Bronchial epithelial cell (primary cell): ENCODE results near the gene C10orf105. TPM values are rescaled to one million over a fixed set of nuclear protein-coding genes. Genes with fewer than 3 reads are reported as not detected.
A peak's percentile ranks its signal among the peaks of the same experiment; 100 is the strongest.

Experiments used
- DNase-seq: peaks from one replicate; pipeline ENCODE4 v3.0.0-alpha.2; 2010; ENCODE audit warnings: low read depth
- FAIRE-seq: peaks from 2 replicates; lab custom pipeline; 2011; peaks lifted over from hg19 to GRCh38; lab: Jason Lieb, UNC
- H3K27me3 ChIP-seq: 2 replicates; pipeline ENCODE4 v1.5.1; 2011; ENCODE audit warnings: low read length; ENCODE audit not compliant: control insufficient read depth, insufficient read depth
- H3K36me3 ChIP-seq: 2 replicates; pipeline ENCODE4 v1.5.1; 2011; ENCODE audit warnings: low read length; ENCODE audit not compliant: control insufficient read depth, insufficient read depth
- H3K4me3 ChIP-seq: 2 replicates; pipeline ENCODE4 v1.5.1; 2011; ENCODE audit warnings: mild to moderate bottlenecking, low read depth, low read length, control low read depth
- total RNA-seq: library from RNA; depleted of rRNA; stranded (reverse); fragments of >200 nt; gene quantifications from 2 replicates; pipeline ENCODE4 v1.2.1, GENCODE V29; 2014
- TF ChIP-seq, protein P1 (sequence below): IDR thresholded peaks from 2 replicates; pipeline ENCODE4 v1.5.1; 2011; ENCODE audit warnings: mild to moderate bottlenecking, moderate library complexity, low read length, control low read depth, inconsistent platforms; ENCODE audit not compliant: insufficient read depth, severe bottlenecking

The C10orf105 gene
- total RNA-seq, 1 donor from 2014 or later: not detected

DNA sequence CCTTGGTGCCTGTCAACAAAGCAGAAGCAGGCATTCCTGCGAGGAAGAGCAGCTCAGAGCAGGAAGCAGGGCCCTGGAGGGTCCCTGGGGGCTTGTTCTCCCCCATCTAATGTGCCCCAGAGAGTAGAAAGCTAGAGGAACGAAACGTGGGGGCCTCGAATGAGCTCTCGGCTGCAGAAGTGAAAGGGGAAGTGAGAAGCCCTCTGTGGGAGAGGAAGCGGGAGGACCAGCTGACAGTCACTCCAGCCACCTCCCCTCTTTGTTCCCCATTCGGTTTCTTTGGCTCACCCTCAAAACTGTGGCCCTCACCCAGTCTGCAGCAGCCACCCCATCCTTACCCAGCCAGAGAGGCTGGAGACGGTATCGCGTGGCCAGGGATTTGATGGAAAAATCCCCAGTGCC is 25.0 kb downstream of the C10orf105 start:
- TF ChIP-seq, protein P1, sequence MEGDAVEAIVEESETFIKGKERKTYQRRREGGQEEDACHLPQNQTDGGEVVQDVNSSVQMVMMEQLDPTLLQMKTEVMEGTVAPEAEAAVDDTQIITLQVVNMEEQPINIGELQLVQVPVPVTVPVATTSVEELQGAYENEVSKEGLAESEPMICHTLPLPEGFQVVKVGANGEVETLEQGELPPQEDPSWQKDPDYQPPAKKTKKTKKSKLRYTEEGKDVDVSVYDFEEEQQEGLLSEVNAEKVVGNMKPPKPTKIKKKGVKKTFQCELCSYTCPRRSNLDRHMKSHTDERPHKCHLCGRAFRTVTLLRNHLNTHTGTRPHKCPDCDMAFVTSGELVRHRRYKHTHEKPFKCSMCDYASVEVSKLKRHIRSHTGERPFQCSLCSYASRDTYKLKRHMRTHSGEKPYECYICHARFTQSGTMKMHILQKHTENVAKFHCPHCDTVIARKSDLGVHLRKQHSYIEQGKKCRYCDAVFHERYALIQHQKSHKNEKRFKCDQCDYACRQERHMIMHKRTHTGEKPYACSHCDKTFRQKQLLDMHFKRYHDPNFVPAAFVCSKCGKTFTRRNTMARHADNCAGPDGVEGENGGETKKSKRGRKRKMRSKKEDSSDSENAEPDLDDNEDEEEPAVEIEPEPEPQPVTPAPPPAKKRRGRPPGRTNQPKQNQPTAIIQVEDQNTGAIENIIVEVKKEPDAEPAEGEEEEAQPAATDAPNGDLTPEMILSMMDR: no peak
- Histone ChIP-seq H3K36me3 (no peaks in the 10 kb centered on the region), H3K4me3 (no peak overlapping the region), H3K27me3 (no peaks in the 10 kb centered on the region)
- DNase-seq (no peak), FAIRE-seq (no peak)

DNA sequence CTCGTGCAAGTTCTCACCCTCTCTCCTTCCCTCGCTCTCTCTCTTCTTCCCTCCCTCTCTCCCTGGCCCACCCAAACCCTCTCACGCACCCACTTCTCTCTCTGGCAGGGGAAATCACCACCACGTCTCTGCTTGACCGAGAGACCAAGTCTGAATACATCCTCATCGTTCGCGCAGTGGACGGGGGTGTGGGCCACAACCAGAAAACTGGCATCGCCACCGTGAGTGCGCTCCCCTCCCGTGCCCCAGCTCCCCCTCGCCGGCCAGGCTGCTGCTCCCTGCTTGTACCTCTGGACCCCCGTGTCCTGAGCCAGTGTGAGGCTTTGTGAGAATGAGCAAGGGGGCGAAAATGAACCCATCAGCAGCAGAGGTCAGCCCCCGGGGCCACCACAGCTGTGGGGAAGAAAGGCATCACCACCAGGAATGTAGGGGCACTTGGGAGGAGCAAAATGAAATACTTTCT is 25.5 kb downstream of the C10orf105 start:
- DNase-seq (no peak), FAIRE-seq (no peak)
- H3K27me3 ChIP-seq: no peaks in the 10 kb centered on the region
- no peak overlapping the region for H3K4me3 ChIP-seq
- H3K36me3 ChIP-seq: no peaks in the 10 kb centered on the region
- TF ChIP-seq, protein P1: no peak

DNA sequence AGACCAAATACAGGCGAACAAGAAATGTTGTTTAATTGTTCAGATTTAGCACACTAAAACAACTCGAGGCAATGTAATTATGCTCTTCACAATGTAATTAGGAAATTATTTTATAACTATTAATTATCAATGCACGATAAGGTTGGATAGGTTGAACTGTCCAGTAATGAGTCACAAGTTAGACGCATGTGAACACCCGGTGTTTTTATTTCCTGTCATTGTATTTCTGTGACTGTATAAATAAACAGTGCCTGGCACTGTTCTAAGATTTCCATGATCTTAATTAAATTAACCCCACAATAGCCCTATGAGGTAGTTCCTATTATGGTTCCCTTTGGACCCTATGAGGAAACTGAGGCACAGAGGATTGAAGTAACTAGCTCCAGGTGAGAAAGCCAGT is 26.2 kb downstream of the C10orf105 start:
- no peak overlapping the region for H3K4me3 ChIP-seq
- peak; percentile 33 for DNase-seq
- FAIRE-seq: no peak
- H3K36me3 ChIP-seq: no peaks in the 10 kb centered on the region
- no peaks in the 10 kb centered on the region for H3K27me3 ChIP-seq
- TF ChIP-seq, protein P1: no peak

DNA sequence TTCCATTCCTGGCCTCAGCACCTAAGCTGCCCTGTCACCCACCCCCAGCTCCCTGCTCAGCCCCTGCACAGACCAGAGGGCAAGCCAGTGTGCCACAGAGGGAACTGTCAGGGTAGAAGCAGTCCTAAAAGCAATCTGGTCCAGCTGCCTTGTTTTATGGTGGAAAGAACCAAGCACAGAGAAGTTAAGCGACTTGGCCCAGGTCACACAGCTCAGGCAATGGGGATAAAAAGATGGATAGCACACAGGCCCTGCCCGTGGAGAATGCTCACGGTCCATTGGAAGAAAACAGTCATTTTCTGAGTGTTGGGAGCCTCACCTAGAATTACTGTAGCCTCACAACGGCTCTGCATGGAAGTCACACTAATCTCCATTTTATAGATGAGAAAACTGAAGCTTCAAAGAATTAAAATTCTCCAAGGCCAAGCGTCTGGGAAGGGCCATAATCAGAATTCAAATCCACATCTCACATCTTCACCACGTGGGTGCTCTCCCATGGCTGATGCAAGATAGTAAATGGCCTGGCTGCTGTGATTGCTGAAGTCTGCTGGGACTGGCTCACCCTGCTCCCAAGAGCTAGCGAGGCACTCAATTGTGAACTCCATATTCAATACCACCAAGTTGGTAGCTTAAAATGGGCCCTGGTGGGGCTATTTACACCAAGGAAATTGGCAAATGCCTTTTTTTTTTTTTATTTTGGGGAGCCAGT is 26.8 kb downstream of the C10orf105 start:
- no peak for DNase-seq
- no peak for FAIRE-seq

DNA sequence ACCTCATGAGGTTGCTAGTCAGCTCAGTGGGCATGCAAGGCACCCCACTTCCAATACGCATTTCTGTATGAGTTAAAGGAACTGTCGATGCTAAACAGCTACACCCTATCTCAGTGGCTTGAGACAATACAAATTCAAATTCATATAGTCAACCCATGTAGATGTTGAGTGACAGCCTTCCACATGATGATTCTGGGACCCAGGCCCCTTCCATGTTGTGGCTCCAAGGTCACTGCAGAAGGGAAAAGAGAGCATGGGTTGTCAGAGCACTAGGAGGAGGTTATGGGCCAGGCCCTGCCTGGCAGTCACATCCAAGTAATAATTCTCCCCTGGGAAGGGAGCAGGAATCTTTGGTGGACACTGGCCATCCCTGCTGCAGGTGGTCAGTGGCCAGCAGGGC is 28.2 kb downstream of the C10orf105 start:
- TF ChIP-seq, protein P1: no peak
- H3K36me3 ChIP-seq: no peaks in the 10 kb centered on the region
- H3K27me3 ChIP-seq: no peaks in the 10 kb centered on the region
- no peak overlapping the region for H3K4me3 ChIP-seq
- no peak for FAIRE-seq
- no peak for DNase-seq

More for the DNA sequence above, 26.8 kb downstream of the C10orf105 start:
- Histone ChIP-seq H3K4me3 (no peak overlapping the region), H3K27me3 (no peaks in the 10 kb centered on the region), H3K36me3 (no peaks in the 10 kb centered on the region)
- TF ChIP-seq, protein P1: no peak
